Muscle of leg (tissue), 11 donors: ENCODE measurements around the gene ARHGAP33. TPM values are rescaled to one million over a fixed set of nuclear protein-coding genes. Genes with fewer than 3 reads are reported as not detected.

Experiments
- DNase-seq: peaks from one replicate; pipeline ENCODE4 v3.0.0; 2013
- H3K27ac ChIP-seq: one replicate; pipeline ENCODE4 v1.5.1; 2013; ENCODE audit warnings: mild to moderate bottlenecking, low read length, control low read depth
- H3K27me3 ChIP-seq: one replicate; pipeline ENCODE4 v1.6.1; 2013; ENCODE audit warnings: low read length; ENCODE audit not compliant: control insufficient read depth, insufficient read depth
- H3K36me3 ChIP-seq: one replicate; pipeline ENCODE4 v1.6.1; 2013; ENCODE audit warnings: low read length; ENCODE audit not compliant: control insufficient read depth, insufficient read depth
- H3K4me1 ChIP-seq: one replicate; pipeline ENCODE4 v1.6.1; 2013; ENCODE audit warnings: low read length; ENCODE audit not compliant: control insufficient read depth, insufficient read depth
- H3K4me3 ChIP-seq: one replicate; pipeline ENCODE4 v1.5.1; 2013; ENCODE audit warnings: low read length, control low read depth
- H3K9me3 ChIP-seq: replicated peaks from 2 replicates; pipeline ENCODE4 v1.6.1; 2013; ENCODE audit warnings: low read depth, low read length; ENCODE audit not compliant: control insufficient read depth
- WGBS: methylation state at CpG from one replicate; pipeline ENCODE4 v1.1.5; 2013; ENCODE audit warnings: missing lambda C conversion rate; ENCODE audit not compliant: insufficient coverage; 5-methylcytosine and 5-hydroxymethylcytosine counted together
- polyA plus RNA-seq, 8 donors: library from polyadenylated mRNA; unstranded; fragments of 120-200 nt; gene quantifications; one replicate each; pipeline versions ENCODE4 v1.2.1 to v1.2.3, GENCODE V29; 2013; ENCODE audit warnings: inconsistent platforms in 1 of 8, low replicate concordance in 1 of 8; ENCODE audit not compliant: insufficient read length in 8 of 8, insufficient read depth in 1 of 8
- total RNA-seq: library from RNA; stranded (reverse); fragments of 120-200 nt; gene quantifications from one replicate; pipeline ENCODE4 v1.2.4, GENCODE V29; 2013

The ARHGAP33 gene
- total and polyA plus RNA-seq, 9 donors: 3.6 to 28.5 (median 18.6) TPM

- DNase-seq: peak; percentile 100
- H3K4me3 ChIP-seq: peak within 1 kb of the TSS; percentile 88
- peaks cover 25% of the 10 kb centered on the region for H3K36me3 ChIP-seq
- peaks cover 33% of the 10 kb centered on the region for H3K4me1 ChIP-seq
- H3K27me3 ChIP-seq: no peaks in the 10 kb centered on the region
- peak within 1 kb of the TSS; percentile 71 for H3K27ac ChIP-seq
- under 1% methylated on average over 18 of the region's 45 CpGs for WGBS
- no peaks in the 10 kb centered on the region for H3K9me3 ChIP-seq
Measured at GRCh38 chr19:35748106-35749020, 27.0 kb upstream of the ARHGAP33 start, which contains the start of gene LIN37. LIN37 (plus strand) TSS chr19:35748576; CDS start chr19:35748725, 149 bp downstream.

GRCh38 chr19:35750167-35750566 is 25.2 kb upstream of the ARHGAP33 start:
- no peak for DNase-seq
- Histone ChIP-seq H3K4me1 (peaks cover 38% of the 10 kb centered on the region), H3K4me3 (no peak overlapping the region), H3K36me3 (peaks cover 36% of the 10 kb centered on the region), H3K9me3 (no peaks in the 10 kb centered on the region), H3K27me3 (no peaks in the 10 kb centered on the region), H3K27ac (no peak overlapping the region)
- 100% methylated on average over 2 of the region's 5 CpGs for WGBS

- peaks cover 46% of the 10 kb centered on the region for H3K4me1 ChIP-seq
- WGBS: 83% methylated on average over 7 of the region's 14 CpGs
Measured at GRCh38 chr19:35751839-35752745, 23.3 kb upstream of the ARHGAP33 start.

GRCh38 chr19:35752746-35753350 is 22.5 kb upstream of the ARHGAP33 start:
- H3K4me1 ChIP-seq: peaks cover 49% of the 10 kb centered on the region
- H3K36me3 ChIP-seq: peaks cover 36% of the 10 kb centered on the region
- WGBS: 90% methylated on average over 8 of the region's 20 CpGs
- DNase-seq: no peak
- H3K4me3 ChIP-seq: no peak overlapping the region
- H3K9me3 ChIP-seq: no peaks in the 10 kb centered on the region
- H3K27me3 ChIP-seq: no peaks in the 10 kb centered on the region
- H3K27ac ChIP-seq: no peak overlapping the region

More at GRCh38 chr19:35751839-35752745, 23.3 kb upstream of the ARHGAP33 start:
- Histone ChIP-seq H3K36me3 (peaks cover 36% of the 10 kb centered on the region), H3K4me3 (no peak overlapping the region), H3K27ac (no peak overlapping the region), H3K9me3 (no peaks in the 10 kb centered on the region), H3K27me3 (no peaks in the 10 kb centered on the region)
- no peak for DNase-seq

GRCh38 chr19:35753634-35754369 is 21.6 kb upstream of the ARHGAP33 start:
- H3K9me3 ChIP-seq: no peaks in the 10 kb centered on the region
- no peak for DNase-seq
- H3K4me3 ChIP-seq: no peak overlapping the region
- H3K4me1 ChIP-seq: peaks cover 50% of the 10 kb centered on the region
- H3K27me3 ChIP-seq: no peaks in the 10 kb centered on the region
- 88% methylated on average over 16 of the region's 20 CpGs for WGBS
- H3K27ac ChIP-seq: peak overlapping the region; percentile 99
- peaks cover 36% of the 10 kb centered on the region for H3K36me3 ChIP-seq

- no peaks in the 10 kb centered on the region for H3K9me3 ChIP-seq
- peak overlapping the region; percentile 99 for H3K4me3 ChIP-seq
- DNase-seq: no peak
- 62% methylated on average over 7 of the region's 13 CpGs for WGBS
- H3K4me1 ChIP-seq: peaks cover 50% of the 10 kb centered on the region
- H3K27me3 ChIP-seq: no peaks in the 10 kb centered on the region
- peaks cover 37% of the 10 kb centered on the region for H3K36me3 ChIP-seq
- H3K27ac ChIP-seq: peak overlapping the region; percentile 99
Measured at GRCh38 chr19:35754370-35755130, 20.8 kb upstream of the ARHGAP33 start.

- Histone ChIP-seq H3K27me3 (no peaks in the 10 kb centered on the region), H3K27ac (peak overlapping the region; percentile 99), H3K36me3 (peaks cover 39% of the 10 kb centered on the region), H3K4me1 (peaks cover 49% of the 10 kb centered on the region), H3K9me3 (no peaks in the 10 kb centered on the region), H3K4me3 (peak overlapping the region; percentile 99)
- WGBS: 28% methylated on average over 17 of the region's 17 CpGs
- no peak for DNase-seq
Measured at GRCh38 chr19:35755131-35755549, 20.2 kb upstream of the ARHGAP33 start.

- Histone ChIP-seq H3K4me3 (peak overlapping the region; percentile 99), H3K4me1 (peaks cover 49% of the 10 kb centered on the region), H3K36me3 (peaks cover 45% of the 10 kb centered on the region), H3K27me3 (no peaks in the 10 kb centered on the region), H3K27ac (peak overlapping the region; percentile 99), H3K9me3 (no peaks in the 10 kb centered on the region)
- DNase-seq: peak; percentile 94
- 6% methylated on average over 68 of the region's 74 CpGs for WGBS
Measured at GRCh38 chr19:35755550-35756376, 19.6 kb upstream of the ARHGAP33 start.
